DOHH2 (cell line): ENCODE measurements around the gene SEPTIN8.

ENCODE experiments used
- CTCF ChIP-seq: fragments of 200-600 bp; sonication (generic); IDR thresholded peaks from one replicate; pipeline ENCODE4 v1.5.1; 2014; ENCODE audit warnings: antibody characterized with exemption, mild to moderate bottlenecking, low read depth, low read length; ENCODE audit not compliant: poor library complexity, severe bottlenecking
- EZH2phosphoT487 ChIP-seq: fragments of 200-600 bp; sonication (generic); IDR thresholded peaks from 2 replicates; pipeline ENCODE4 v1.6.1; 2017; ENCODE audit warnings: borderline replicate concordance, mild to moderate bottlenecking, antibody characterized with exemption, low read length, moderate library complexity, mixed read lengths

GRCh38 chr5:132739232-132739631, 37.8 kb downstream of the SEPTIN8 start:
- TF ChIP-seq CTCF, result no peak
- TF ChIP-seq EZH2phosphoT487, result no peak
